NCI-H146 treated with DMSO at 0.1 percent for 48 hours (cell line): Measurements from ENCODE around the gene AP1AR.
"Not testable (repeated sequence)": the region's sequence is repeated elsewhere in the genome, so short reads cannot be mapped to it uniquely, and the experiment has no call there.

Experiments used
- DNase-seq: peaks from one replicate; lab custom pipeline; 2025; ENCODE audit not compliant: unreplicated experiment; lab: John Stamatoyannopoulos, UW

AP1AR gene

GRCh38 chr4:112231779-112232713 is at the start of gene AP1AR:
Gene AP1AR (plus strand): TSS chr4:112231787. CDS start chr4:112232092, 305 bp downstream.
- DNase-seq = peak; percentile 51

GRCh38 chr4:112182604-112183003 is 49.0 kb upstream of the AP1AR start:
- no peak for DNase-seq

GRCh38 chr4:112183252-112183651 is 48.3 kb upstream of the AP1AR start:
- no peak for DNase-seq

GRCh38 chr4:112184438-112184837 is 47.1 kb upstream of the AP1AR start:
- DNase-seq = no peak

GRCh38 chr4:112185334-112185733 is 46.3 kb upstream of the AP1AR start:
- DNase-seq = no peak

- no peak for DNase-seq
Measured at GRCh38 chr4:112185740-112186670, 45.6 kb upstream of the AP1AR start.

GRCh38 chr4:112189754-112190153 is 41.8 kb upstream of the AP1AR start:
- no peak for DNase-seq

- no peak for DNase-seq
Measured at GRCh38 chr4:112190684-112191083, 40.9 kb upstream of the AP1AR start.

- no peak for DNase-seq
Measured at GRCh38 chr4:112196461-112196860, 35.1 kb upstream of the AP1AR start.

- DNase-seq = no peak
Measured at GRCh38 chr4:112199041-112199440, 32.5 kb upstream of the AP1AR start.

- DNase-seq = no peak
Measured at GRCh38 chr4:112201915-112202505, 29.6 kb upstream of the AP1AR start.

- no peak for DNase-seq
Measured at GRCh38 chr4:112203593-112203992, 28.0 kb upstream of the AP1AR start.

GRCh38 chr4:112206431-112206830 is 25.2 kb upstream of the AP1AR start:
- no peak for DNase-seq

- DNase-seq = not testable (repeated sequence)
Measured at GRCh38 chr4:112208137-112209095, 23.2 kb upstream of the AP1AR start.

- DNase-seq = no peak
Measured at GRCh38 chr4:112210777-112211176, 20.8 kb upstream of the AP1AR start.

GRCh38 chr4:112213091-112213490 is 18.5 kb upstream of the AP1AR start:
- no peak for DNase-seq

- DNase-seq = no peak
Measured at GRCh38 chr4:112213856-112214255, 17.7 kb upstream of the AP1AR start.

GRCh38 chr4:112214390-112215264 is 17.0 kb upstream of the AP1AR start:
- no peak for DNase-seq

GRCh38 chr4:112219826-112220366 is 11.7 kb upstream of the AP1AR start:
- no peak for DNase-seq
